Amniotic stem cell (primary cell): ENCODE data around the gene DESI2.

ENCODE experiments used
- DNase-seq: peaks from one replicate; lab custom pipeline; 2025; lab: John Stamatoyannopoulos, UW

DESI2 gene

DNA sequence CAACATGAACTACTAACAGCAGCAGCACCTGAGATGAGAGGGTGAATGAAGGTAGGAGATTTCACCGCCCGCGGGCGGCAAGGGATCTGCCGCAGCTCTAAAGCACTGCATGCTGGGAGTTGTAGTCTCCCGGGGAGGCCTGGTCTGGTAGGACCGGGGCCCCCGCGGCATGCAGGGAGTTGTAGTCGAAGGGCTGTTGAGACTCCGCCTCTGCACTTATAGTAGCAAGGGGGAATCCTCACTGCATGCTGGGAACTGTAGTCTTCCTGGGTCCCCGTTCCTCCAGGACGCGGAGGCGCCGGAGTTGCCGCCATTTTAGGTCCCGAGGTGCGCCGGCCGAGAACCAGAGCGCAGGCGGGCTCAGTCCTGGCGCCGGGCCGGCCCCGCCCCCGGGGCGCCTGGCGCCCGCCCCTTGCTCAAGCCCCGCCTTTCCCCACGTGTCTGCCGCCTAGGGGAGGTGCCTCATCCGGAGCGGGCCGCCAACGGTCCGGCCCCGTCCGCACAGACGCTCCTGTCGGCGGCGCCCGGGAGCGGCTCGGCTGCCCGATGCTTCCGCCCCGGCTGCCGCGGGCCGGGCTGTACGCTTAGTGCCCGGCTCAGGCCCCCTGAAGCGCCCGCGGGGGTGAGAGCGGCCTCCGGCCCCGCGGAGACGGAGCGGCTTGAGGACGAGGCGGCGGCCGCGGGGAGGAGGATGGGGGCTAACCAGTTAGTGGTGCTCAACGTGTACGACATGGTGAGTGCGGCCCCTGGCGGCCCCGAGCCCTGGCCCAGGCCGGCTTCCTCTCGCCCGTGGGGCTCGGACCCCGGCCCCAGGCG is at the start of gene DESI2:
Gene DESI2, plus strand, starts transcription at position 504 of the 816 bp plus-strand sequence. Its CDS starts 188 bp downstream, at position 692.
- peak; percentile 99 for DNase-seq

DNA sequence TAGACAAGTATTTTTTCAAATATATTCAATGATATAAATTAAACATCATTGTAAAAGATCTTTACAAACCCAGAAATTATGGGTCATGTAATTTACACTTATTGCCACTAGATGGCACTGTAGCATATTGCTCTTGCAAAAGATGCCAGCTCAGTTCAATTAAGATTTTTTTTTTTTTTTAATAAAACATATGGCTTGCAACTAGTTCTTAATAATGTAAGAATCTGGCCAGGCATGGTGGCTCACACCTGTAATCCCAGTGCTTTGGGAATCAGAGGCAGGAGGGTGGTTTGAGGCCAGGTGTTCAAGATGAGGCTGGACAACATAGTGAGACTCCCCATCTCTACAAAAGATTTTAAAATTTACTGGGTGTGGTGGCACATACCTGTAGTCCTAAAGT is 49.4 kb upstream of the DESI2 start:
- peak; percentile 21 for DNase-seq

DNA sequence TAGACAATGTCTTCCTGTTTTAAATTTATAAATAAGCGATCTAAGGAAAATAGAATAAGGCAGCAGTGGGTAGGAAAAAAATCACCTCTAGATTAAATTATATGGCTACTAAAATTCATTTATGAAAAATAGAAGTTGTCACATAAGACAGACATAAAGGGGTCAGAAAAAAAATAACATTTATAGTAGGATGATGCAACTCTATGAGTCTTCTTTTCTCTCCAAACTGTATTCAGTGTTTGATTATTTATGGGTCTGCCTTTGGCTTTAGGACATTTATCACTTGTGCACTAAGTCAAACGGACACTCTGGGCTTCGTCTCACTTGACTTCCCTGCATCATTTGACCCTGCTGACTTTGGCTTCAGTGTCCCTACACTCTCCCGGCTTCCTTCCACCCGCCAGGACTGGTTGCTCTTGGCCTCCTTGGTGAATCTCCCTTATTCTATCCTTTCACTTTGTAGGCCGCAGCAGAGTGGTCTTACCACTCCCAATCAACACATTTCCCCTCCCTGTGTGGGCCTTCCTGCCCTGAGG is 47.0 kb upstream of the DESI2 start:
- DNase-seq, result no peak

DNA sequence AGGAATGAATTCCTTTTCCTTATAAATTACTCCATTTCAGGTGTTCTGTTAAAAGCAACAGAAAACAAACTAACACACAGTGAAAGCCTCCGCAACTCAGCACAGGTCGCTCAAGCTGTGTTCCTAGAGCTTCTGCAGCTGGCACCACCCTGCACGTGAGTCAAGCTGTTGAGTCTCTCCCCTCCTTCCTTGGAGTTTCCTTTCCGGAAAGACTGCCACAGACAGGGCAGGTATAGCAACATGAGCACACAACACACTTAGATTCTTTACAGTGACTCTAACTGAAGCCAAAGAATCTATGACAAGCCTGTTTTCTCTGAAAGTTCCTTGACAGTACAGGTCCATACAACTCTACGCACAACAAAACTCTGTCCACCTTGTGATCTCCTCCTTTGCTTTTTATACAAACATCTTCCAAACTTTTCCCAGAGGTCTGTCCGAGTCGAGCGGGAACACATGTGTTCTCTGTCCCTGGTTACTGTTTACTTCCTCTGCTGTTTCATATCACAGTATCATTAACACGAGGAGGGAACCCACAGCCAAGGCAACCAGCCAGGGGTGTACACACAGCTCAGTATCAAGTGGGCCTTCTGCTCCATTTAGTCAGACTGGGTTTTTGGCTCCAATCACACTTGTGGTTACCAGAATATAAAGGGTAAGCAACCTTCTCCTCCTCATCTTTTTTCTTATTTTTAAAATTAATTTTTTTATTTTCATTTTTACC is 38.7 kb upstream of the DESI2 start:
- no peak for DNase-seq

DNA sequence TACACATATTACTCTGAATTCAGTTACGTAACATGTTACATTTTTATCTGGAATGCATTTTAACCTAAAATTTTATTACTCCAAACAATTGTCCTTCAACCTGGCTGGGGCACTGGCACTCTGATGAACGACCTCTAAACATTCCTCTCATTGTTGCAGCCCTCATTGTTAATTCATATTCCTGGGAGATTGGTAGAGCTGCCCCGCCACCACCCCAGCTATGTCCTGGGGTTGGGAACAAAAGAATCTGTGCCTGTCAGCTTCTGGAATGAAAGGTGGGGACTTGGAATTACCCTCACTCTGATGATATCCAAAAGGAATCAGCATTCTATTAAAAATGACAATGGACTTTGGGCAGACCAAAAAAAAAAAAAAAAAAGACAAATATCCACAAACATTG is 38.0 kb upstream of the DESI2 start:
- DNase-seq, result no peak

DNA sequence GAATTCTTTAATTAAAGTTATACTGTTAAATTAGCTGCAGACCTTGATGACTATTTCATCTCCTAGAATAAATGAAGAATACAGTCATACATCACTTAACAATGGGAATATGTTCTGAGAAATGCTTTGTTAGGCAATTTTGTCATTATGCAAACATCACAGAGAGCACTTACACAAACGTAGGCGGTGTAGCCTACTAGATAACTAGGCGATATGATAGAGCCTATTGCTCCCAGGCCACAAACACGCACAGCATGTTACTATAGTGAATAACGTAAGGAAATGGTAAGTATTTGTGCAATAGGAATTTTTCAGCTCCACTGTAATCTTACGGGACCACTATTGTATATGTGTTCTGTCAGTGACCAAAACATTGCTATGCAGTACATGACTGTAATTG is 37.6 kb upstream of the DESI2 start:
- DNase-seq, result no peak

DNA sequence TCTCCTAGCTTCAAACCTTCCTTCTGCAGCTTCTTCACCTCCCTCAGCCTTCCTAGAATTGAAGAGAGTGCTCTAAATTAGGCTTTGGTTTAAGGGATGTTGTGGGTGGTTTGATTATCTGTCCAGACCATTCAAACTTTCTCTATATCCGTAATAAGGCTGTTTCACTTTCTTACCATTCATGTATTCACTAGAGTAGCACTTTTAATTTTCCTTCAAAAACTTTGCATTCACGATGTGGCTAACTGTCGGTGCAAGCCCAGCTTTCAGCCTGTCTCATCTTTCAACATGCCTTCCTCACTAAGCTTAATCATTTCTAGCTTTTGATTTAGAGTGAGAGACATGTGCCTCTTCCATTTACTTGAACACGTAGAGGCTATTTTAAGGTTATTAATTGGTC is 26.2 kb upstream of the DESI2 start:
- no peak for DNase-seq

DNA sequence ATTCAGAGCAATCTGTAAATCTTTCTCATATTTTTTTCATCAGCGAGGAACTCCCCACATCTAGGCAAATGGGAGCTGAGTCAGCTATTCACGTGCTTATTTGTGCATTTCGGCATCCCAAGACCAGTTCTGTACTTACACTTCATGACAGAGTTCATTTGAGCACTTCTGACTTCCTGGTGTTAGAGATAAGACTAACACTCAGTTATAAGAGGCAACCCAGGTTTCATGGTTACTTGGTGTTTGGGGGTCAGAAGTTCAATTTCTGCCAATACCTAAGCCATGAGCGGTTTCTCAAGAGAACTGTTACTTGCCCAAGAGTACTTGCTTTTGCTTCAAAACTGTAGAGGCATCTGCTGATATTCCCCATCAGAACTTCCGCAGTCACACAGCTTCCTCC is 24.1 kb upstream of the DESI2 start:
- DNase-seq, result no peak

DNA sequence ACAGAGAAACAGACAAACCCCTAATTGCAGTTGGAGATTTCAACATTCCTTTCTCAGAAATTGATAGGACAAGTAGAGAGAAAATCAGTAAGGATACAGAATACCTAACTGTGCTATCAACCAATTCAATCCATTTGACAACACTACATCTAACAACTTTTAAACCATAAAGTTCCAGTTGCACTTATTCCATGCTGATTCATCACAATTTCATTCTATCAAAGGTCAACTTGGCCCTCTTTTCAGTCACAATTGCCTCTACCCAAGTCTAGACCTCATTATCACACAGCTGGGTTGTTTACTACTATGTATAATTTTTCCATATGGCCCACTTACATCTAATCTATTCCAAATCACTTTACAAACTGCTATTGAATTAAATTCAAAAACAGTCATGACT is 19.8 kb upstream of the DESI2 start:
- DNase-seq, result no peak

DNA sequence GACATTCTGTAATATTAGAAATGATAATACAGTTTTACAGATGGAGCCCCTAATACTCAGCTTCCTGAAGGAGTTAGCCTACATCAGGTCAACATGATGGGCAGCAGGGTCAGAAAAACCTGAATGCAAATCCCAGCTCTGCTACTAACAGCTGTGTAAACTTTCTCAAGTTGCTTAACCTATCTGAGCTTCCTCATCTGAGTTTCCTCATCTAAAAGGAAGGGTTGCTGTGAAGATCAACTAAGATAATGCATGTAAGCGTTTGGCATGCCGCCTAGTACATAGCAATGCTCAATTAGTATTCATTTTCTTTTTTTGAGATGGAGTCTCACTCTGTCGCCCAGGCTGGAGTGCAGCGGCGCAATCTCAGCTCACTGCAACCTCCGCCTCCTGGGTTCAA is 18.4 kb upstream of the DESI2 start:
- DNase-seq, result no peak

DNA sequence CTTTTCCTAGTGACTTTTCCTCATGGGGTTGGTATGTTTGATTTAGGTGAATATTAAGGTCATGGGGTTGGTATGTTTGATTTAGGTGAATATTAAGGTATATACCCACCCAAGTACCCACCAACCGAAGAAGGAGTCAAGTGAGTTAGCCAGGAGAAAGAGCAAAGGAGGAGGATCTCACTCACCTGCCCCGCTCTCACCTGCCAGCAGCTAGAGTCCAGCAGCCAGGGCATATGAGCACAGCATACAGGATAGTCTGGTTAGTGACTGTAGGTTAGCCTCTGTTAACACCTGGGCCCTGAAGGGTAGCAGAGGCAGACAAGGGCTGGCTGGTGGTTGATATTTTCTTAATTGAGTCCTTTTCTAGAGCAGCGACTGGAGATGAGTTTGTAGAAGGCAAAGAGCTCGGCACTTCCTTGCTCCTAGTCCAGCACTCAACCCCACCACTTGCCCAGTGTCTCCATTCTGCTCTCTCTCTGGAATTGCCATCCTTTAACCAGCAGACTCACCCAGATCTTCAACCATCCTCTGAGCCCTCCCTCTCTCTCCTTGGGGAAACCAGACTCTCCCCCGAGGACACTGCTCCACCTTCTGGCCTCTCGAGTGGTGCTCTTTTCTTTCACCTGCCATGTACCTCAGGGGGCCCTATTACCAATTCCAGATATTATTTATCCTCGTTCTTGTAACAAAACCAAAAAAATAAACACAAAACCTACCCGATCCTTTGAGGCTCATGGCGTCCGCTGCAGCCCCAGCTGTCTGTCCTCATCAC is 16.3 kb upstream of the DESI2 start:
- DNase-seq, result no peak

DNA sequence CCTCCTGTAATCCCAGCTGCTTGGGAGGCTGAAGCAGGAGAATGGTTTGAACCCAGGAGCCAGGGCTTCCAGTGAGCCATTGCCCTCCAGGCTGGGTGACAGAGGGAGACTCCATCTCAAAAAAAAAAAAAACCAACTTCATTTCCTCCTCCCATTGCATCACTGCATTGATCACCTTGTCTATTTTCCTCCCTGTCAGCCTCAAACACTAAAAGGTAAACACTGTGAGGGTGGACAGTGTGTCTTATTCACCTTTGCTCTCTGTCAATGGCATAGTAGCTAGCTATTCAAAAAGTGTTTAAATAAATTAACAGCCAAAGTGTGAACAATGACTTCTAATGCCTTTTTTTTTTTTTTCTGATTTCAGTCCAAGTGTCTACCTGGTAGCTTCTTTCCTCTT is 13.4 kb upstream of the DESI2 start:
- no peak for DNase-seq

DNA sequence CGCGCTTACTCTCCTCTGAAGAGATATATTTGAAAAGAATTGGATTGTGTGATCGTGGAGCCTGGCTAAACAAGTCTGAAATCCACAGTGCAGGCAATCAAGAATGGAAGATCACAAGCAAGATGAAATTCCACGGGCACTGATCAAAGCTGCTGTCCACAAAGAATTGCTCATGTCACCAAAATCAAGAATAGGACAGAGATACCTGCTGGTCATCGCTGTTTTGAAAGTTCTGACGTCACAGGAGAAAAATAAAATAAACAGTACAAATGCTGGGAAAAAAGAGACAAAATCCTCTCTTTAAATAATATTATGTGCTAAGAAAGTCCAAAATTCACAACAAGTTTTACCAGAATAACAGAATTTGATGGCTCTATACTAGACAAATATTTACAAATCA is 12.0 kb upstream of the DESI2 start:
- no peak for DNase-seq

DNA sequence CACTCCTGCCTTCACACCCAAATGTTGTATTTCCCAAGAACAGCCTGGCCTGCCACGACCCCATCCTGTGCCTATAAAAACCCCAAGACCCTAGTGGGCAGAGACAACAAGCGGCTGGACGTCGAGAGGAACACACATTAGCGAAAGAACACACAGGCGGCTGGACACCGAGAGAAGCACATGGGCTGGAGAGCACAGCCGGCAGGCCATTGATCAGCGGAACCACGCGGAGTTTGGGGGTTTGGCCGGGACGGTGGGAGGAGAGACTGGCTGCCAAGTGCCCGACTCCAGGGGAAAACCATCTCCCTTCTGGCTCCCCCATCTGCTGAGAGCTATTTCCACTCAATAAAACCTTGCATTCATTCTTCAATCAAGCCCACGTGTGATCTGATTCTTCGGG is 10.4 kb upstream of the DESI2 start:
- DNase-seq, result no peak

DNA sequence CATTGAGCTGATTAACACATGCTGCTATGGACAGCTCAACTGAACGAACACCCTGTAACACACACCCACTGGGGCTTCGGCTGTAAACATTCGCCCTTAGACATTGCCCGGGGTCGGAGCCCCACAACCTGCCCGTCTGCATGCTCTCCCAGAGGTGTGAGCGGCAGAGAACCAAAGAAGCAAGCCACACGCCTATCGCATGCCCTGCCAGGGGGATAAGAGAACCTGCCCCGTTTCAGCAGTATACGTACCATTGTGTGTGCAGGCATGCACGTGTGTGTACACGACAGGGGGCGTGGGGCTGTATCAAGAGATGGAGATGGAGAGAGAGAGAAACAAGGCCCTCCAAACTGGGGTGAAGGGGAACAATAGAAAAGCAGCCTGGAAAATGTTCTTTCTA is 9.9 kb upstream of the DESI2 start:
- DNase-seq, result no peak

DNA sequence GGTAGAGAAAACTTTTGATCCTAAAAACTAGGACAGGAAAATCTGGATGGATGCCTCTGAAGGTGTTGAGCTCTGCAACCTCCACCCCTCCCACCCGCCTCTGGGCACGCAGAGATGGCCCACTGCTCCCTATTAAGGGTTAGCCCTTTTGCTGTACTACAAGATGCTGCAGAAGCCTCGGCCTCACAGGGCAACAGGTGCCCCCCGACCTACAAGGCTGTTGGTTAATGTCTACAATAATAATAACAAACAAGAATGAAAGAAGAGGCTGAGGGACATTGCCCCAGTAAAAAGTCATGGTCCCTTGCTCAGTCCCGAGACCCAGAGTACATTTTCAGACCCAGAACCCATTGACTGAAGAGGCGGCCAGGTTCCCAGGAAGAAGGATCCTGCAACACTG is 7.5 kb upstream of the DESI2 start:
- no peak for DNase-seq

DNA sequence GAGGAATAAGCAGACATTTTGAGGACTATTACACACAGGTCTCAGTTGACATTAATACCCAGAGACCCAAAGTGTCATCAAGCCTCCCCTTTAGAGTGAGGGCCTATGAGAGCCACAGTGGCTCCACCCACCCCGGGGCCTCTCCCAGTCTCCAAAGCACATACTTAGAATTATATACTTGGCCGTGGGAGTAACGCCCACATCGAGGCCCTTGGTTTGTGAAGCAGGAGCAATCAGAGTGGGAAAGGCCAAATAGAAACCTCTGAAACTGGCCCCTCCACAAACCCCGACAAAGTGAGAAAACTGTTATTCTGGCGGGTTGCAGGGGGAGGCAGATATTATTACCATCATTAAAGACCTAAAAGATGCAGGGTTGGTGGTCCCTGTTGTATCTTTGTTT is 7.0 kb upstream of the DESI2 start:
- no peak for DNase-seq

DNA sequence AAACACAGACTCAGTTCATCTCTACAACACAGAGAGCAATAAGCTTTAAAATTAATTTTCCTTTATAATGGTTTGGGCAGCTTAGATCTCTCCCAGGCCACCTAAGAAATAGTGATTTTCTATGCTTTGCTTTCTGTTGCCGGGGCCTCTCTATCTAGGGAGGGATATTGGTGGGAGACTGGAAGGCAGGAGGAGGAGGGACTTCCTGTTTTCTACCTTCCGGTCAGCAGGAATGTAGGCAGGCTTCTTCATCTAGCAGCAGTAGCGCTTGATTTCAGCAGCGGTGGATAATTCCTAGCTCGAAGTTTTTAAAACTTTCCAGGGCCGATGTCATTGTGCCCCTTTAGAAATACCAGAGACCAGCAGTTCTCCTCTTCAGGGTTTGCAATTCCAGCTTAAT is 5.1 kb upstream of the DESI2 start:
- no peak for DNase-seq

DNA sequence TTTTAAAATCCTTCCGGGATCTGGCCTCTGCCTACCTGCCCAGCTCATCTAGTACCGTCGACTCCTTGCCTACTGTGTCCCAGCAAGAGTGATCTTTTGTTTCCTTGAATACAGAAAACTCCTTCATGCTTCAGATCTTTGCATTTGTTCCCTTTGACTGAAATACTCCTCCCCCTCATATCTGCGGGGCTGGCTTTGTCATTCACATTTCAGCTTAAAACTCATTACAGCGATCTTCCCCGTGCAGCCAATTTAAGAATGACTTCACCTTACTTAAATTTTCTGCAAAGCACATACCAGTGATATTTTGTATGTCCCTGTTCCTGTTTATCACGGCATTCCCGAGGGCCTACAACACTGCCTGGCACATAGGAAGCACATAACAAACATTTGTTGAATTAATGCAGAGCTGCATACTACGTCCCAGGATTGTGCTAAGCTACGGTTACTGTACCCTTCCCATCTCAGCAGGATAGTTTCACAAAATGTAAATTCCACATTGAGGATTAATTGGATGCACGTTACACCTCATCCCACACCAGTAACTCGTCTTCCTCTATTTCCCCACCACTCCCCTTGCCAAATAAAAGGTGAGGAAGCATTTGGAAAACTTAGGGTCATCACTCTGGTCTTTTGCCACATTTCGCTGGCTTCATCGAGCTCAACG is 837 bp upstream of the DESI2 start:
- no peak for DNase-seq

DNA sequence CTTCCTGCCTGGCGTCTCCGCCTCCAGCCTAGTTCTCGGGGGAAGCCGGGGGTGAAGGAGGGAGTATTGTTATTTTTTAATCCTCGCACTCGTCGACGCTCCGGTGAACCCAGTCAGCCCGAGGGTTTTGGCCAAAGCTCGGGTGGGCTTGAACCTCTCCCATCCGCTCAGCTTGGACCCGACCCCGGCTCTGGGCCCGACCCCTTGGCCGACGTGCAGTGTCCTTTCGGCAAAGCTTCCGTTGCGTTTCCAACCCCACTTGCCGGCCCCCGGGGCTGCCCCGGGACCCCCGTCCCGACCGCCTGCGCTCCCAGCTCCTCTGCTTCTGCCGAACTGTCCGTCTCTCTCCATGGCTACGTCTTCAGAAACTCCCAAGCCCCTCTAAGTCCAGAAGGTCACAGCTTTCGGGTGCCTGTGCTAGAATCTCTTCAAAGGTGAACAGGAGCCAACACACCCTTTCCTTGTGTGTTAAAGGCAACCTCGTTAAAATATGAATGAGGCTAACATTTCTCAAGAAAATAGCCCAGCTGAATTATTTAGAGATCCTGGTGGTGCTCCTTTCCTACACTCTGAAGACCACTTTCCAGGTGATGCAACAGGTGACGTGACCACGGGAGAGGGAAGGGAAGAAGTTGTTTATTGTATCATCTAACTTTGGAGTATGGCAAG is 647 bp downstream of the DESI2 start:
- no peak for DNase-seq
